Stimulated activated CD4-positive, alpha-beta T cell treated with anti-CD3 and anti-CD28 coated beads, Interleukin-2, amount 100 ng/mL, for 4 hours (primary cell): Measurements from ENCODE around the gene SYNPO.

Experiments
- DNase-seq: peaks from one replicate; pipeline ENCODE4 v3.0.0-alpha.2; 2020; ENCODE audit warnings: low read depth

Gene SYNPO, protein sequence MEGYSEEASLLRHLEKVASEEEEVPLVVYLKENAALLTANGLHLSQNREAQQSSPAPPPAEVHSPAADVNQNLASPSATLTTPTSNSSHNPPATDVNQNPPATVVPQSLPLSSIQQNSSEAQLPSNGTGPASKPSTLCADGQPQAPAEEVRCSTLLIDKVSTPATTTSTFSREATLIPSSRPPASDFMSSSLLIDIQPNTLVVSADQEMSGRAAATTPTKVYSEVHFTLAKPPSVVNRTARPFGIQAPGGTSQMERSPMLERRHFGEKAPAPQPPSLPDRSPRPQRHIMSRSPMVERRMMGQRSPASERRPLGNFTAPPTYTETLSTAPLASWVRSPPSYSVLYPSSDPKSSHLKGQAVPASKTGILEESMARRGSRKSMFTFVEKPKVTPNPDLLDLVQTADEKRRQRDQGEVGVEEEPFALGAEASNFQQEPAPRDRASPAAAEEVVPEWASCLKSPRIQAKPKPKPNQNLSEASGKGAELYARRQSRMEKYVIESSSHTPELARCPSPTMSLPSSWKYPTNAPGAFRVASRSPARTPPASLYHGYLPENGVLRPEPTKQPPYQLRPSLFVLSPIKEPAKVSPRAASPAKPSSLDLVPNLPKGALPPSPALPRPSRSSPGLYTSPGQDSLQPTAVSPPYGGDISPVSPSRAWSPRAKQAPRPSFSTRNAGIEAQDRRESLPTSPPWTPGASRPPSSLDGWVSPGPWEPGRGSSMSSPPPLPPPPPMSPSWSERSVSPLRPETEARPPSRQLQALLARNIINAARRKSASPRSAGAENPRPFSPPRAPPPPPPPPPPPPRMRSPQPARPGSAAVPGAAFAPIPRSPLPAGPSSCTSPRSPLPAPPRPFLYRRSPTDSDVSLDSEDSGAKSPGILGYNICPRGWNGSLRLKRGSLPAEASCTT

DNA sequence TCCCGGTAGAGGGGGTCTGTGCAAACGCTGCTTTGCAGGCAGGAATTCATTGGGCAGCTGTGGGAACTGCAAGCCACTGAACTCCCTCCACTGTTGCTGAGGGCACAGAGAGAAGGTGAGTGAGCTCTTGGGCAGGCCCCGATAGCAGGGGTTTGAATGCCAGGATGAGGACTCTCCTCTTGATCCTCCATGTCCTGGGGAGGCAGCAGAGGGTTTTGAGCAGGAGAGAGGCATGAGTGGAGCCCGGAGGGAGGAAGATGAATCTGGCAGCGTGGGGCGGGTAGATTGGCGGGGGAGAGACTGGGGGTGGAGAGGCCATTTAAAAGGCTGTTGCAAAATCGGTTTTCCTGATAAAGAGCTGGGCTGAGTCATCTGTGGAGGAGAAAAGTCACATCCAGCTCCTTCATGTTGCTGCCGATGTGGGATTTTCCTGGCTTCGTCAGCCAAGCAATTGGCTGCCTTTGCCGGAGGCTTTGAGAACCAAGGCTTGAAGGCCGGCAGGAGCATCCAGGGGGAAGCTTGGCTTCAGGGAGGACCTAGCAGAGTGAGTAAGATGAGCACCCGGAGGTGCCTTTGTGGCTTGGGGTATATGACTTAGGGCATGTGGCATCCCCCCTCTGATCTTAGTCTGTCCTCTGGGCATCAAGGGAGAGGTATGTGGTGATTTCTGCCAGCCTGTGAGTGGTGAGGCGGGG, at the start of gene SYNPO:
Gene SYNPO, plus strand, starts transcription at position 350 of the 695 bp plus-strand sequence. CDS start 7,616 bp downstream, outside the sequence.
- DNase-seq = no peak

DNA sequence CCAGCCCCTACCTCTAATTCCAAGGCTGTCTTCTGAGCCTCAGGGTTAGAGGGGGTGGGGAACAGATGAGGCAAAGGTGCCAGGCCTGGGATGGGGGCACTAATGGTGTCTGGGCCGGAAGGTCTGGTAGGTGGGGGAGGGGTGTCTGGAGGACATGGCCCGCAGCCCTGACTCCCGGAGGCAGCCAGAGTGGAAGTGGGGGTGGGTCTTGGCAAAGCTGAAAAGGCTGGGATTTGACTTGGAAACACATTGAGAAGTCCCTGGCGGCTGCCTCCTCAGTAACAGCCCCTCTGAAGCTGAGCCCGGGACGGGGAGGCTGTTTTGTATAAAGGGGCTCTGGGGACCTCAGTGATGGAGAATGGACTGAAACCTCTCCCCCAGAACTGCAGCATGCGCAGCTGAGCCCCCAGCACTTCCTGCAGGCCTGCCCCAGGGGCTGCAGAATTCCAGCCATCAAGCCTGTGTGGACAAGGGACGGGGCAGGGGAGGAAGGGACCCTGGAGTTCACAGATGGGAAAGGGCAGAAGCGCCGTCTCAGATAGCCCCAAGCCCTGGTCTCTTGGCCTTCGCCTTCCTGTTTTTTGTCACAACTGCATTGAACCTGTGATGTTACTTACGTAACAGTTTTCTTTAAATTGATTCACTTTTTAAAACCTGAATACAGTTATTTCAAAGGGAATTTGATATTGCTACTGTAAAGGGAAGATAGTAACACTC, 49.3 kb upstream of the SYNPO start:
- DNase-seq = no peak

DNA sequence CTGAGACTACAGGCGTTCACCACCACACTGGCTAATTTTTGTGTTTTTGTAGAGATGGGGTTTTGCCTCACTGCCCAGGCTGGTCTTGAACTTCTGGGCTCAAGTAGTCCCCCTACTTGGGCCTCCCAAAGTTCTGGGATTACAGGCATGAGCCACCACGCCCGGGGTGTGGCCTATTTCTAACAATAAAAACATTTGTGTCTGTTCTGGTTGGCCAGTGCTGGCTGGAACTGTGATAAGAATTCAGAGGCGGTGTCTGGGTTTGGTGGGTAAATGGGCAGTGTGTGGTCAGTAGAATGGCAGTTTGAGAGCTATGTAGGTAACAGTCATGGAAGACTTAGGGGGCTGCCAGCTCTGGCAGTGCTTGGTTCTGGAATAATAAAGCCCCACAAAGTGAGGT, 46.9 kb upstream of the SYNPO start:
- DNase-seq = no peak

DNA sequence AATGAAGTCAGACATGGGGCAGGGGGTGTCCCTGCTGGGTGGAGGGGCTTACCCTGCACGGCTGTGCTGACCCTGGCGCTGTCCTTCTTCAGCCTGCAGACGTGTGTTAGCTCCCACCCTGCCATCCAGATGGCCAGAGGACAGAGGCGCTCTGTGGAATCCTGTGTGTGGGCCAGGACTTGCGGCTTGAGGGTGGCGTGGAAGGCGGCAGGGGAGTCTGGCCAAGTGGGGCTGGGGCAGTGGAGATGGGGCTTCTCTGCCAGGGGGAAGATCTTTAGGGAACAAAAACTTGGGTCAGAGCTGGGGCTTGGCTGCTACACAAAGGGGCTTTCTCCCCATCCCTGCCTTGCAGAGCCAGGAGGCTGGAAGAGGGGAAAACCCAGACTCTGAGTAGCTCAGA, 46.5 kb upstream of the SYNPO start:
- DNase-seq = no peak

DNA sequence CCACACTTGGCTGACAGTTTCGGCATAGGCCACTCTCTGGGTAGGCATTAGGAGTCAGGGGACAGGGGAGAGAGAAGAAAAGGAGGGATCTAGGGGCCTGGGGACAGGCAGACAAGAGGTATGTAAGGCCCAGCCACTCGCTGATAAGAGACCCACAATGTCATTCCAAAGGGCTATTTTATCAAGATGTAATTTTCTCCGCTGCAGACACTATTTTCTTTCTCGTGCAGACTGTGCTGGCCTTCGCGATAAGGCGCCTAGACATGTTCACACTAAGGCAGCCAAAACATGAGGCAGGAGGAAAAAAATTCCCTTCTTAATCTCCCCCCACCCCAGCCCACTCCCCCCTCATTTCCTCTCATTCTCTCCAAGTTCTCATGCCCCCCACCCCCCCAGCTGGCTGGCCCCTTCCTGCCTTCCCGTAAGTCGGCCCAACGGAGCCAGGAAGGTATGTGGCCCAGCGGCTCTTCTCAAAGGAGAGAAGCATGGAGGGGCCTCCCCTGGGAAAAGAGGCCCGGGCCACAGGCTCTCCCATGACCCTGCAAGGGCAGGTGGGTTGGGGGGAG, 44.9 kb upstream of the SYNPO start:
- no peak for DNase-seq

DNA sequence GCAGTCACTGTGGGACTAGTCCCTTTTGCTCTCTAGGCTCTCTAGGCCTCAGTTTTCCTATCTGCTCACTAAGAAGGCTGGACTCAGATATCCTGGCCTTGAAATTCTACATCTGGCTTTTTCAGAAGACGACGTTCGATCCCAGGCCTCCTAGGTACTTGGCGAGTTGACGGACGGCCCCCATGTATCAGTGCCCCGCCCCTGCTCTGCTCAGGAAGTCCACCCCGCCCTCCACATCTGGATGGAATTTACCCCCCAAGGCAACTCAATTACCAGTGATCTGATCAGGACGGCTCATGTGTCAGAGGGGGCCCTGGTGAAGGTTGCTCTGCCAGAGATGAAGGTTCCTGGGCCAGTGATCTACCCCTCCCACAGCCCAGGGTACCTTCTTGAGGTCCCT, 44.1 kb upstream of the SYNPO start:
- DNase-seq = no peak

DNA sequence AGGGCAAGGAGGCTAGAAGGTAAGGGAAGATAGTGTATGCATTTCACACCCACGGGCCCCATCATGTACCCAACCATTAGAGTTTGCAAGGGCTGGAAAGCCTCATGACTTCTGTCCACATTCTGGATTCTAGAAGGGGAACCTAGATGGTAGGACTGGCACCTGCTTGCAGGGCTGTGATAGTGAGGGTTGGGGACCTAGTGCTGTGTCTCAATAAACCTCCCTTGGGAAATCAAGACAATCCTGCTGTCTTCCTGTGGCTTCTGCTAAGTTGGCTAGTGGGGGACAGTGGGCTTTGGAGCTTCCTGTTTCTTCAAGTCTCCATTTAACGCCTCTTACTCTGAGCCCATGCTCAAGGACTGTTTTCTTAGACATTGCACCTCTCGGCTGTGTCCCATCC, 43.6 kb upstream of the SYNPO start:
- DNase-seq = no peak

DNA sequence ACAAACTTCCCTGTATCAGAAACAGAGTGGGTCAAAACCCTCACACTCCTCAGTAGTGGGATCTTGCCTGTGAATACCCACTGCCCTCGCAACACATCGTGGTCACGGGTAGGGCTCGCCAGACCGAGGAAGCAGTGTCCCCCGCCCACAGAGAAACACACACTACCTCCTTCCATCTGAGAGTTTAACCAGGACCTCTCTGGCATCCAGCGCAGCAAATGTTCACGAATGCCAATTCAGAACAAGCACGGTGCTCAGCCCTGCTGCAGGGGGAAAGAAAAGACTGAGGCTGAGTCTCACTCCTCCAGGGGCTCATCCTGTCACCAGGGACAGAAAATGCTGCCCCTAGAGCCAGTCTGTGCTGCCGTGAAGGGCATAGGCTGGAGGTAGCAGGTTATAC, 42.5 kb upstream of the SYNPO start:
- no peak for DNase-seq

DNA sequence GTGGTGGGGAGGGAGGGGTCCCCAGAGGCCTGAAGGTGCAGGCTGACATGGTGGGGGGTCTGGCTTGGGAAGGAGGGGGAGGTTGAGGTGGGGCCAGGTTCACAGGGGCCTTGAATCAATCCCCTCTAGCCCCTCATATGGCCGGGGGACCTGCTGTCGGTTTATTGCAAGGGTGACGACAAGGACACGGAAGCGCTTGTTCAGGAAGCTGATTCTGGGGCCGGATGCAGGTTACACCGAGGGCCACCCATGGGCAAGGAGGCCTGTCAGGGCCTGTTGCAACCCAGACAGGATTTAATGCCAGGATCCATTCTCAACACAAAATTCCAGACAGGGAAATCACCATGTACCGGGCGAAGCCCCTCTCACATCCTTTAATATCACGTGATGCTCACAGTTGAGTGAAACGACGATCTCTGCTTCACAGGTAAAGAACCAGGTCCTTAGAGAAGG, 41.6 kb upstream of the SYNPO start:
- no peak for DNase-seq

DNA sequence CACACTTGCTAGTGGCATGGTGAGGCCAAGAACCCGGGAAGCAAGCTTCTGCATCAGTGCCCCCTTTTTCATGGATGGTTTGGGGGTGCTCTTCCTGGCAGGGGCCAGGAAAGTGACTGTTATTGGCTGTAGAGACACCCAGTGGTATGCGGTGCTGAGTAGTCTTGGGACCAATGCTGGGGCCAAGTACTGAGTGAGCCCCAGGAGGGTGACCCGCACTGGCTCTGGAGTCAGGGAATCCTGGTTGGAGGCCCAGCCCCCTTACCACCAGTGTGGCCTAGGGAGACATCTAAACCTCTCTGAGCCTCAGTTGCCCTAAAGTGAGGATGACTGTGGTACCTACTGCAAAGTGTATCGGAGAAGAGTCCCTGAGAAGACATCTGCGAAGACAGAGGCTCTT, 41.2 kb upstream of the SYNPO start:
- no peak for DNase-seq

DNA sequence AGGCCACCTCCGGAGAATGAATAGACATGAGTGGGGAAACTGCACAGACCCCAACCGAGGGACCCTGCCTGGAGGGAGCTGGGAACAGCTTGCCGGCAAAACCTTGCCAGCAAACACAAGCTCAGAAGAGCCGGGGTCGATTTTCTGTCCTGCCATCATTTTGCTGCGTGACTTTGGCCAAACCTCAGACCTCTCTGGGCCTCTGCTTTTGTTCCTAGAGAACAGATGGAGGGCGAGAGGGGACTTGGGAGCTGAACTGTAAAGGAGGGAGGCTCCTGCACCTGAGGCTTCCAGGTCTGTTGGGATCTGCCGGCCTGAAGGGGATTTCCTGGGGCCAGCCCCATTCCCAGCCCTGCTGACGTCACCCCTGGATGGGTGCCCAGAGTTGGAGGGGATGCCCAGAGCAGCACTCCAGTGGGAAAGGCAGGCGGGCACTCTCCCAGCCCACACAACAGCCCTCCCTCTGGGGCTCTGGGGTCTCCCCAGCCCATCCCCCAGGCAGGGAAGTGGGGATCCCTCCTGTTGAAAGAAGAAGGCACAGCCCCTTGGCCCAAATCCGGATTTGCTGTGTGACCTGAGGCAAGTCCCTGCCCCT, 40.4 kb upstream of the SYNPO start:
- no peak for DNase-seq

DNA sequence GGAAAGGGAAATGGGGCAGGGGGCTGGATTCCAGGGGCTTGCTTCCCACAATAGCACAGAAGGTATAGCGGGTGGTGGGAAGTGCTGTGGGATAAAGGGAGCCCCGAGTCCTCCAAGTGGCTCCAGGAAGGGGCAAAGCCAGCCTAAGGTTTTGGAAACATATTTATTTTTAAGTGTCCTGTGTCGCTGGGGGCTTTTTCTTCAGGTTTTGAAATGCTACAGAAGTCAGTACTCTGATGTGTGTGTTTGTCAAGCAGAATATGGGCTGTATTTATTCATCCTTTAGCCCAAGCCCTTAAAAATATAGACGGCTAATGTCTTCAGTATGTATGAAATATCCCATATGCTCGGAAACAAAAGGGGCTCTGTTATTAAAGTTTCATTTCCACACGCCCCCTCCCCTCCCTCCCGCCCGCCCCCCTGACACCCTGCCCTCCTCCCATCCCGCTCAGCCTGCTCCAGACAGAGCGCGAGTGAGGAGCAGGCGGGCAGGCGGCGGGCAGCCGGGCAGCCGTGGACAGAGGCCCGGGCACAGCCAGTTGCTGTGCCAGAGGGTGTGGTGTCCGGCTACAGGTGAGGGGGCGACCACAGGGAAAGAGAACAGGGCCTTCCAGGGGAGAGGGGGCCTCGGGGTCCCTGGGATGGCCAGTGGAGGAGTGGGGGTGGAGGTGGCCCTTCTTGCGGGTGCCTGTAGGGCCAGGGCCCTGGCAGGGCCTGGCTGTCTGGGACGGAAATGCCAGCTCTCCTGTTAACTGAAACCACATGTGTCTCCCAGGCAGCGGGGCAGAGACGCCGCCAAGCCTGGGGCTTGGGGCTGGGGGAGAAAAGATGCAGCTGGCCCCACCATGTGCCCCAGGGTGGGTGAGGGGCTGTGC, 39.6 kb upstream of the SYNPO start:
- DNase-seq = no peak

DNA sequence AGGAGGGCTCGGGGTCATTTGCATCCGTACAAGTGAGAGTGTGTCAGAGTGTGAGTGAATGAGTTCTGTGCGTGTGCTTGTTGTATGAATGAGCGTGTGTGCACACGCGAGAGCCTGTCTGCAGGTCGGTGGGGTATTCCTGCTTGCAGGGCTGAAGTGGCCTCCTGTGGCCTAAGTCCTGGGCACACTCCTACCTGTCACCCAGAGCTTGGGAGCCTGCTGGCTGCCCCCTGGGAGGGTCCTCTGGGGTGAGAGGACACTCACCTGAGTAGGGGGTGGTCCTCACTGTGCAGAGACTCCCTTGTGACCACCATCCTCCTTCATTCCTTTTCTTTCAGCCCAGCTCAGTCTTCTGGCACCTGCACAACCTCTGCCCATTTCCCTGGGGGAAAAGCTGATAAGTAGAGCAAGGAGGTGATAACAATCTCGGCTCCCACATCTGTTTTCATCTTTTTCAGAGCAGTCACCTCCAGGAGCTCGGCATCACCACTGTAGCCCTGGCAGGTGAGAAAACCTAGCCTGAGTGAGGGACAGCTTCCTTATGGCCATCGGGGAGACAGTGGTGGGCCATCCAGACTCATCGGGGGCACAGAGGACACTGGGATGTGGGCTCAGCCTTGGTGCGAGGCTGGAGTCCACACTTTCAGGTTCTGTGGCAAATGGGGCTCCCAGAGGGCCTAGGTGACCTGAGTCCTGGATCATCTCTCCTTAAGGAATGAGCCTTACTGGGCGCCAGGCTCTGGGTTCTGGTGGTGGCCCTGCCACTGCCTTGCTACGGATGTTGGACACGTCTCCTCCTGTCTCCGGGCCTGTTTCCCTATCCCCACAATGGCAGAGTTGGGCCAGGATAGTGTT, 38.7 kb upstream of the SYNPO start:
- no peak for DNase-seq

DNA sequence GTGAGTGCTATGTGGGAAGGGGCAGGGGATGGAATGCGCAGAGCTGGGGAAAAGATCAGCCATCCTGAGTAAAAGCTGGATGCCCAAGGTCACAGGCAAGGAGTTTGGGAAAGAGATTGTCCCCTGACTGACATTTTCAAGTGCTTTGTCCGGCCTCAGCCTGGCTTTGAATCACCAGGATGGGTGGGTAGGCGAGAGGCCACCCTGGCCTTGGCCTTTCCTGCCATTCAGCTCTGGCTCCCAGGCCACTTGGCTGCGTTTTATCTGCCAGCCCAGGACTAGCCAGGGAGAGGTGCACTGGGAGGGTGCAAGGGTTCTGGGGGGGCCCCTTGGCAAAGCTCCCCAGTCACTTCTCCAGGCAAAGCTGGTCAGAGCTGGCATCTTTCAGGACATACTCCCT, 37.4 kb upstream of the SYNPO start:
- DNase-seq = no peak

DNA sequence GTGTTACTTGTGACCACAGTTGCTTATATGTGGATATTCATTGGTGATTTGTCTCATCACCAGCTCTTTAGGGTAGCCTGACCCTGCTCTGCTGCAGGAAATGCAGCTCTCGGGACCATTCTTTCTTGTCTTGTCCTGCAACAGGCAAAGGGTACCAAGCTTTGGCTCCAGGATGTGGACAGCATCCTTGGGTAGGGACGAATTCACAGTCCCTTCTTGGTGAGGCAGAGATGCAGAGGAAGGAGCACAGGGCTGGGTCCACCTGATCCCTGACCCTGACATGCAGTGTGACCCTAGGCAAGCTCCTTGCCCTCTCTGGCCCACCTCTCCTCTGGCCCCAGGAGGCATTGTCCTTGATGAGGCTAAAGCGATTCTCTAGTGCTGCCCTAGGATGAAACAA, 37.0 kb upstream of the SYNPO start:
- DNase-seq = no peak

DNA sequence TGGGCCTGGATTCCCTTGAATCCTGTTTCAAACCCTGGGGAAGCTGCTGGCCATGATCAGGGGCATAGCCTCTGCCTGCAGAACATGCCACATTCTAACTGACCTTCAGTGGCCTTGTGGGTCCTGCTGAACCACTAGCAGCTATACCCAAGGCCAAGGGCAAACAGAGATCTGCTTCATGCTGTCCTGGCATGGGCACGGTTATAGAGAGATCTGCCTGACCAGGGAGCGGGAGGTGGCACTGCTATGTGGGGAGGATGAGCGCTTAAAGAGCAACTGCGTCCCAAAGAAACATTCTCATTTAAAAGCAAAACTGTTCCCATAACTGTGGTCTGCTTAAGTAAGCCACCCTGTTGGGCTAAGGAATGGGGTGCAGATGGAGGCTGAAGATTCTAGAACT, 36.5 kb upstream of the SYNPO start:
- no peak for DNase-seq

DNA sequence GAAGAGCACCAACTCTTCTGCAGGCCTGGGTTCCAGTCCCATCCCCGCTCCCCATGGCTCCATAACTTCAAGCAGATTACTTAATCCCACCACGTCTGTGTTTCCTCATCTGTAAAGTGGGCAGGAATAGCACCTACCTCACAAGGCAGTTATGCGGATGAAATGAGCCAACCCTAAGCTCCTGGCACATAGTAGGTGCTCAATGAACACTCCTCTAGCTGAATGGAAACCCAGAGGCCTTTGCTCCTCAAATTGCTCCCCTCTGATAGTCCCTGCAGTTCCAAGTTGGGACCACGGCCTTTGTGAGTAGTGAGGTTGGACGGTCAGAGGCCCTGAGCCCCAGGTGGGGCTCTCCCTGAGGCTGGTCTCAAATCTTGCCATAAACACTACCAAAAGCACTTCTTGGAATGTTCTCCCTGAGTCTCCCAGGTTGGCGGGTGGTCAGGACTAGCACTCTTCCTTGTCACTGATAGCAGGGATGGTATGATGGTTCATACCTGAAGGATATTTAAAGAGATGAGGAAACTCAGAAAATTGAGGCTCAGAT, 35.5 kb upstream of the SYNPO start:
- no peak for DNase-seq

DNA sequence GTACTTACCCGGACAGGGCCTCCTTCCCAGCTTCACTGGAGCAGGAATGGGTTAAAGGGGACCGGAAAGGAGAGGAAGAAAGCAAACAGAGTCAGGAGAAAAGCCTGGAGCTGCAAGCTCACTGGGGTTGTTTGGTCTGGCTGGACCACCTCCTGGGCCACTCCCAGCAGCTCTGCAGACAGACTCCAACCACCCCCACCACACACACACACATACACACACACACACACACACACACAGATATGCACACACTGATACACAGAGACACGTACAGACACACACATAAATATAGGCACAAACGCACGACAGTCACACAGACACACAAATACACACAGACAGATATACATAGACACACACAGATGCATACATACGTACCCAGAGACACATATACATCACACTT, 34.9 kb upstream of the SYNPO start:
- no peak for DNase-seq

DNA sequence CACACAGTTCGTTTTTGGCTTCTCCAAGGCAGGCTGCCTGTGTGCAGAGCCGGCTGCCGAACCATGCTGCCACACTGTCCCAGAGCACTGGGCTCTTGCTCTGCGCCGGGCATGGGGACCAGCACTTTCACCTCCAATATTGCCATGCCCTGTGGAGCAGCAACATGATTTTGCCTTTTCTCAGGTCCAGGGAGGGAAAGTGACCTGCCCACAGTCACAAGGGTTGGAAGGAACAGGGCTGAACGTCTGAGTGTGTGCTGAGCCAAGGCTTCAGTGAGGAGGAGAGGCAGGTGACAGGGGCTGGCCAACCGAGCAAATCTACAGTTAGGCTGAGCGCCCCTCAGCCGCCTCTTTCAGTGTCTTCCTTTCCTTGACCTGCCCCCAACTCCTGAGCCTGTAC, 34.0 kb upstream of the SYNPO start:
- DNase-seq = no peak
